HG03442 (cell line): ENCODE data around the gene TTLL6.

Source experiments
- ATAC-seq: cut with Tn5 transposase; IDR thresholded peaks from one replicate; pipeline ENCODE4 v1.9.1; 2021; ENCODE audit warnings: mild to moderate bottlenecking, moderate library complexity; ENCODE audit not compliant: unreplicated experiment

The TTLL6 gene

DNA sequence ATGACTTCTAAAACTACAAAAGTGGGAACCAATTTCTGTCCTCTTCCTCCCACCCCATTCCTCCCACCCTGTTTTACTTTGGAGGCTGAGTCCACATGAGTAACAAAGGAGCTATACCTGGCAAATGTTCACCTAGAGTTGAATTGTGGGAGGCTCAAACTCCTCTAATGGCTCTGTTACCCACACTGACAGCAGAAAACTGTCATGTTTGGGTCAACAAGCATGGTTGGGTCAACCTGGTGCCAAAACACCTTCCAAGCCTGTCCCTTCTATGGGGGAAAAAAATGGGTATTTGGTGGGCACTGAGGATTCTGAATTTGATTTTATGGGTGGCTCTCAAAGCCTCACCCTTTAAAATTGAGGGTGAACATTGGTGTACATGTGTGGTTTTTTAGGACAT, 76.5 kb downstream of the TTLL6 start:
- ATAC-seq = no peak

DNA sequence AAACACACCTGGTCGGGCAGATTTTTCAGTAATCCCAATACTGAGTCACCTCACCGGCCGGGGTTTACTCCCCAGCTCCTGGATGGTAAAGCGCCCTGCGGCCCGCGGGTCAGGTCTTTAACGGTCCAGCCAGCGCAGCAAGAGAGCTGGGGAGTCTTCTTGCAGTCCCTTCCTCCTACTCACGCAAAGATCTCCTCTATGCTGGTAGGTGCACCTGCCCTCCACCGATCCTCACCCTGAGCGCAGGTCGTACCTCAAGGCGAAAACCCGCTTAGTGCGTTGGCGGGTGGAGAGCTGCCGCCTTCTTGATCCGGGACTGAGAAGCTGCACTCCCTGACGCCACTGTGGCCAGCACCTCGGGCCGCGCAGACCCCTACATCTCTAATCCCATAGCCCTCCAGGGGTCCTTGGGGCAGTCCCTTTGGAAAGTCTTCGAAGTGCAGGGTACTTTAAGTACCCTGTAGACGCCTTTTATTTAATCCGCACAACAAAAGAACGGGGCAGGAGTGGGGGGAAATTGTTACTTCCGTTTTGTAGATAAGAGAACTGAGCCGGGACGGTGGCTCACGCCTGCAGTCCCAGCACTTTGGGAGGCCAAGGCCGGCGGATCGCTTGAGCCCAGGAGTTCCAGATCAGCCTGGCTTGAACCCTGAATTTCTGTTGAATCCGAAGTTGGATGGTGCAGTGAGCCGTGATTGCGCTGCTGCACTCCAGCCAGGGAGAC, 78.1 kb downstream of the TTLL6 start:
- ATAC-seq = no peak

DNA sequence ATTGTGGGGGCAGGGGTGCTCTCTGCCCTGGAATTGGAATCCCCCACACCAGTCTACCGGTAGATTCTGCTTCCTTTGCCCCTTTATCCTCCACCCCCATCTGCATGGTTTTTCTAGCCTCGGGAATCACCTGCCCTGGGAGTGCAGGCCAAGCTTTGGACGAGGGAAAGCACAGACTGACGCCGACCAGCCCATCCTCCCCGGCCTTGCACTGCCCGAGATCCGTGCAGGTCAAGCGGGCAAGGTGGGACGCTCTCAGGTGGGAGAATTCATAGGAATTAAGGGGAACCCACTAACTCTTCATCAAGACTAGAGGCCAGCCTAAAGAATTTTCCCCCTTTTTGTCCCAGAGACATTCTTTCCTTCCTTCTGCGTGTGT, 78.6 kb downstream of the TTLL6 start:
- ATAC-seq = no peak

DNA sequence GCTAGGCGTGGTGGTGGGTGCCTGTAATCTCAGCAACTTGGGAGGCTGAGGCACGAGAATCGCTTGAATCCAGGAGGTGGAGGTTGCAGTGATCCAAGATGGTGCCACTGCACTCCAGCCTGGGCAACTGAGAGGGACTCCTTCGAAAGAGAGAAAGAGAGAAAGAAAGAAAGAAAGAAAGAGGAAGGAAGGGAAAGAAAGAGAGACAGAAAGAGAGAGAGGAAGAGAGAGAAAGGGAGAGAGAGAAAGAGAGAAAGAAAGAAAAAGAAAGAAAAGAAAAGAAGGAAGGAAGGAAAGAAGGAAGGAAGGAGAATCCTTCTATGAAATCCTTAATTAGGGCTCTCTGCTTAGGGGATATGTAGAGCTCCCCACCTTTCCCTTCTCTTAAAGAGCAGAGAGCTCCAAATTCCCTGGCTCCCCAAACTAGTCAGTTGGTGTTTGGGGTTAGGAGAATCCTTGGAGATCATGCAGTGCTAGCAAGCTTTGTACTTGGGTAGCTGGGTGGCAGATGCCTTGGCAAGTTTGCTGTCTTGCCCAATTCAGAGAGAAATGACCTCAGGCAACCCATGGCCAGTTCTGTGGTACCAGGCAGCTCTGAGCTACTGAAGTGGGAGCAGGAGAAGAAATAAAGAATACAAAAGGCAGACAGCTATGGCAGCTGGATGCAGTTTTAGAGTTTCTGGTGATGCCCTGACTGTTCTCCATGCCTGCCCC, 79.5 kb downstream of the TTLL6 start:
- no peak for ATAC-seq

DNA sequence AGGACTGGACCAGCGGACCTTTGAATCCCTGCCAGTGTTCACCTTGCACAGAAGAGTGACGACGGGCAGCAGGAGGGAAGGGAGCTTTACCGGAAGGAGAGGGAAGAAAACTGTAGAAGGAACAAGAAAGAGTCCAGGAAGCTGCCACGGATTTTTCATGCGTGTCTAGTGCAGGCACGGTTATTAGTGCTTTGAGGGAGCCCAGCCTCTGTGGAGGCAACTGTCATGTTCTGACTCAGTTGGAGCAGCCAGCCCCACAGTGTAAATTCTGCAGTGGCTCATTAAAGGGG, 82.0 kb downstream of the TTLL6 start:
- no peak for ATAC-seq

DNA sequence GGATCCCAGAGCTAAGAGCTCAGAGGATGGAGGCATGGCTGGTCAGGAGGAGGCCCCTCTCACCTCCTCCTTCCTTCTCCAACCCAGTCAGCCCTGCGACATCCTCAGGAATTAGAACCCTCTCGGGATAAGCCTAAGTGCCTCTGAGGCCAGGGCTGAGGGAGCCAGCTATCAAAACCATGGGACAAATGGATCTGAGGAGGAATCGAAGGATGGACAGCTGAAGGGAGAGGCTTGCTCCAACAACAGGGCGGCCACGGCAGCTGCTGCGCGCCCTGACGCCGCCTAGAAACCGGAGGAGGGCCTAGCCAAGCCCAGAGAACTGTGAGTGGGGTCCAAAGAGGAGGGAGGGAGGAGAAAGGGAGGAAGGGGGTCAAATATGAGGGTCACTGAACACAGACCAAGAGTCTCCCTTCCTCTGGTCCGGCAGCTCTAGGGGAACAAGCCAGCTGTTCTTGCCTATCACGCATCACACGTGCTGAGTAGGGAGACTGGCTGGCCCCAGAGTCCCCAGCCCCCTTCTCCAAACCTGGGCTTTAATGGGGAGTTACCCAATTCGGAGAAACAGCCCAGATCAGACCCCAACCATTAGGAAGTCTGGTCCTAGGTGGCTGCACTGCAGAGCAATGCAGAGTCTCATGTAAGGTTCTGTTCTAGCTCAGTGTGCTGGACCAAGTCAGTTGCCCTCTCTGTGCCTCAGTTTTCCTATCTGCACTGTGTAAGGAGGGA, 82.5 kb downstream of the TTLL6 start:
- ATAC-seq = no peak

DNA sequence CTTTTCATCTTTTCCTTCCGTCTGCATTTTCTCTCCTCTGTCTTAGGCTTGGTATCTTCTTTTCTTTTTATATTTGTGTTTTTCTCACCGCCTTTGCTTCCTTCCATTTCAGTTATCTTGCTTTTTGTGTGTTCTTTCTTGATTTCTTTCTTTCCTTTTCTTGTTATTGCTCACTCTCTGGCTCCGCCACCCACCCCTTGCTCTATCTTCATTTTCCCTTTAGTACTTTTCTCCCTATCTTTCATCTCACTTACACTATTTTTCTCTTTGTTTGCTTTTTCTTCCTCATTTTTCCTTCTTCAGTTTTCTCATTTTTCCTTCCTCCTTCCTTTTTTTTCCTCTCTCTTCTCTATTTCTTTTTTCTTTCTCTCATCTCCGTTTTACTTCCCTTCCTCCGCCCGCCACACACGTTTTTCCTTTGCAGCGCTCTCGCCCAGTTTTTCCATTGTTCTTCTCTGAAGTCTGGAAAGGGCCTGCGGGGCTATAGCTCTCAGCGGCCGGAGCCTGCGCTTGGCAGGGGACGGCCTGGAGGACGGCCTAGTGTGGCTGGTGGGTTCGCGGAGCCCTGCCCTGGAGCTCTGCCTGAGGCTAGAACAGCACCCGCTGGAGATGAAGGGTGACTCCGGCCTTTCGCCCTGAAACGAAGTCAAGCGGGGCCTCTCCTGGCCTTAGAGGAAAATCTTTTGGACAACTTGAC, 83.2 kb downstream of the TTLL6 start:
- ATAC-seq = no peak

DNA sequence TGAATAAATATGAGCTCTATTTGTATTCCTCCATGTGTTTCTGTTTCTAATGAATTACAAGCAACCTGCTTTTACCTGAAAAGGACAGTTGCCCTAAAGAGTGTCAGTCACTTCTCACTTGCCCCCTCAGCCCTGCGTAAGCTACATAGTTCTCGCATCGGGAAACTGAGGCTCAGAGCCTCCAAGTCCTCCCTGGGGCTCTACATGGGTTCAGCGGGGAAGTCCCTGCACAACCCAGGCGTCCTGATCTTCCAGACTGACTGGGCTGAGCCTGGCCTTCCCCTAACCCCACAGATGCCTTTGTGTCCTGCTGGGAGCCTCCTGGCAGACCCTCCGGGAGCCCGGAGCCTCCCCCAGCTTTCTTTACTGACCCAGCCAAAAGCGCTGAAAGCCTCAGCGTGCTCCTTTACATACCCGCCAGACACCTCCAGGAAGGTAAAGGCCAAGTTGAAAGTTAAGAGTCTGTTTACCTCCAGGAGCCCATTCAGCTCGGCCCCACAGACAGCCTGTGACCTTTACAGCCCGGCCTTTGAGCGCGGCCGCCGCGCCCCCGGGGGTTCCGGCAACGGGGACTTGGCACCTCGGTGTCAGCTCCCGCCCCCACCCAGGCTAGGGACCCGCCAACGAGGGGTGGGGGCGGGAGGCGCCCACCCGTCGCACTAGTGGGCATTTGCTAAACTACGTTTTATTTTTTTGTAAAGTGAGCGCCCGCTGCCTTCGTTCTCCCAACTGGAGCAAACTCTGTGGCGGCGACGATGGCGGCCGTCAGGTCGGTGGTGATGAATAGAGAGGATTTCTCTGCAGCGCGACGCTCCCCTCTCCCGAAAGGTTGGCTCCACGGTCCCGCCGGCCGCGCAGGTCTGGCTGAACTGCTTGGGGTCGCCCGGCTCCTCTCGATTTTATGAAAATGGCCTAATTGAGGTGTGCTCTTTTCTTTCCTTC, 84.1 kb downstream of the TTLL6 start:
- no peak for ATAC-seq

DNA sequence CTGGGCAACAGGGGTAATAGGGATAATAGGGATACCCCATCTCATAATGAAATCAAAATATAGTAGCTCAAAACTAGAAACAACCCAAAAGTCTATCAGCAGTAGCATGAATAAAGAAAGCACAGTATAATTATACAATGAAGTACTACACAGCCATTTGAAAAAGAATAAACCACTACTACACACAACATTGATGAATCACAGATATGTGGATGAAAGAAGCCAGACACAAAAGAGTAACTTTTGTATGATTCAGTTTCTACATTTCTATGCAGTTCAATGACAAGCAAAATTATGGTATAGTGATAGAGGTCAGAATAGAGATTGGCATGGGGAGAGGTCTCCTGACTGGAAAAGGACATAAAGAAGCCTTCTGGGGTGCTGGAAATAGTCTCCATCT, 85.7 kb downstream of the TTLL6 start:
- ATAC-seq = no peak

DNA sequence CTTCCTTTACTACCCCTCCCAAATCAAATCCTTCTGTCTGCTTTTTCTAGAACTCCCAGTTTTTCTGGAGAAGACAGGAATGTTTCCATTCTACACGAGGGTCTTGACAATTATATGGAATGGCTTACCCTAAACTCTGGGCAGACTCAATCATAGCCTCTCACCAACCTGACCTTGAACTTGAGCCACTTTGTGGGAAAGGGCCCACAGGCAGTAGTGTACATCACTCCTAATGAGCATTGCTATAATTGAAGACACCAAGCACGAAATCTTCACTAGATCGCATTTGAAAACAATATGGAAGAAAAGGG, 86.8 kb downstream of the TTLL6 start:
- no peak for ATAC-seq

DNA sequence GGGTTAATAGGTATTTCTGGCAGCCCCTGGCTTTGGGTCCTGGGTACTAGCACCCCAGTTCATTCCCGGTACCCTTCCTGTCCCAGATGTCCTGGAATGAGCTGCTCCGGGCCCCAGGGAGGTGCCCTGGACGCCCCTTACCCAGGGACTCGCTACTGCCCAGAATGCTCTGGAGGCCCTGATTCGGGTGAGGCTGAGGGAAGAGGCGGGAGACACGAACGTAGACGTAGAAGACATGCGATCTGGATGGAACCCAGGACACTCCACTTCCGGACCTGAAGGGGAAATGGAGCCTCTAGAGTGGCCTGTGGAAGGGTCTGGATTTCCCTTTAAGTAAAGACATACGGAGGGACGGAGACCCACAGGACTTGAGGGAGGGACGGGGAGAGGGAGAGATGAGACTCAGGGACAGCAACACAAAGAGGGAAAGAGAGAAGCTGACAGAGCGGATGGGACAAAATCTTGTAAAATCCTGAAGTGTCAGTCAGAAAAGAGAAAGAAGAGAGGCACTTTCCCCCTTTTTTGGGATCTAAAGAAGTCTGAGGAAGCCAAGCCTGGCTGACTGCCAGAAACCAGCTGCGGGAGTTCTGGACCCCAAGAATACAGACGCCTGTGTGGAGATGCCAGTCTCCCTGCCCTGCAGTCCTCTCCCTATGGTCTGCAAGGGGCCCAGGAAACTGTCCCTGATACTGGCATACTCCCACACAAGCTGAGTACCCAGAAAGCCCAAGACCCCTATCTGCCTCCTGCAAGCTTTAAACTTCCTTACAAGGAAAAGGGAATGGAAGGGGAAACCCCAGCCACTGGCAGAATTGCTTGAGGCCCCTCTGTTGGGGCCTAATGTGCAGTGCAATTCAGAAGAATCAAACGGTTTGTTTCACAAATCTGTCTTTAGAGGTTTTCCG, 87.4 kb downstream of the TTLL6 start:
- ATAC-seq = no peak

DNA sequence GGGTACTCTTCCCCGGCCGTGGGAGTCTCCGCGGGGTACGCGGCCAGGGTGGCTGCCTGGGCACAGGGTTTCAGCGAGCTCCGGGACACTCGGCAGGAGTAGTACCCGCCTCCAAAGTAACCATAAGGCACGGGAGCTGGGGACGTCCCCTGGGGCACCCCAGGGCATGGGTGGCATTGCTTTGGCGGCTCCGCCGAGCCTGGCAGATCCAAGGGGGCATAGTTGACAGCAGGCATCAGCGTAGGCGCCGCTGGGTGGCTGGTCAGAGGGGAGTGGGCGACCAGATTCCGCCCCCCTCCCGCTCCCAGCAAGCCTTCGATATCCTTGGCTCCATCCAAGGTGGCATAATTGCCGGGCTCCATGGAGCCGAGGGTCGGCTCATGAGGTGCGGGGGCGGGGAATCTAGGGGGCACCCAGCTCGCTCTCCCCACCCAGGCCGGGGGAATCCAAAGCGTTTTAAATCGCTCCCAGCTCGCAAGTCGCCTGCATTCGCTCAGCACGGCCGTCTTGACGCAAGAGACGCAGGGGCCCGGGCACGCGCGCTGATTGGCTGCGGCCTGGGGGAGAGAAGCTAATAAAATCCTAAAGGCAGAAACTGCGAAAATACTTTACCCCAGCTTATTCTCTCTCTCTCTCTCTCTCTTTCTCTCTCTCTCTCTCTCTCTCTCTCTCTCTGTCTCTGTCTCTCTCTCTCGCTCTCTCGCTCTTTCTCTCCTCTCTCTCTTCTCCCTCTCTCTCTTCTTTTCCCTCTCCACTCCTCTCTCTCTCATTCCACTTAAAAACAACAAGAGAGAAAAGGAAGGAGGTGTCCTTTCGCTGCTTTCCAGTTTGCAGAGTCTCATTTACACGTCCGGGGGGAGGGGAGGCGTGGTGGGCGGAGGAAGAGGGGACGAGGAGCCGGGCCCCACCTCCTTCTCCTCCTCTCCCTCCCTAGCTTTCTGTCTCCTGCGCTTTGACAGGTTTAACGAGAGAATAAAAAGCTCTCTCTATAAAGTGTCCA, 88.5 kb downstream of the TTLL6 start, which contains the start of gene HOXB13:
HOXB13 (minus strand) TSS at position 519 of the 1,000 bp plus-strand sequence; CDS start at position 362, 157 bp downstream.
- no peak for ATAC-seq

DNA sequence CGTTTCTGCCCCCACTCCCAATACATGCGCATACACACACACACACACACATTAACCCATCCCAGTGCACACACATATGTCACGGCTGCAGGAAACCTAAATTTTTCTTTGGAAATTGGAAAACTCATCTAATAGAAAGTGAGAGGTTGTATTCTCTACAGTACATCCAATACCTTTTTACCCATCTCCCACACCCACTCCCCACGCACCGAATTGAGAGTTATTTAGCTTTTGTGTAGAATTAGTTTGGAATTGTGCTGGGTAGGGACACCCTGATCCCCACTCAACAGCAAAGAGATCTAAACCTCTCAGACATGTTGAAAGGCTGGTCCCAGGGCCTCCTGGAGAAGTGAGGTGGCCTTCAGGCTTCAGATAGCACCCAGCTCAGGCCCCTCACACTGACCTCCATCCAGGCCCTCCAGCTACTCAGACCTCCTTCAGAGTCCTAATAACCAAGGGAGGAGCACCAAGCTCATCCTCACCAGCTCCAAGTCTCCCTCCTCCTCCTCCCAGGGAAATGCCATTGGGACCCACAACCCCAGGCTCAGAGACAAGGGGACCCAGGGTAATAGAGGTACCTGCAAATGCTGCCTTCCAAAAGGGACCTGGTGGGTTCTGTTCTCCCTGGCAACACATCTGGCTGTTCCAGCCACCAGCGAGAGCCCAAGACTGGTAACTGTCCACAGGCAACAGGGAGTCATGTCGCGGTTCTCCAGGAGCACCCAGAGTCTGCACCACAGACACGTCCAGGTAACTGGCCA, 89.4 kb downstream of the TTLL6 start:
- no peak for ATAC-seq

DNA sequence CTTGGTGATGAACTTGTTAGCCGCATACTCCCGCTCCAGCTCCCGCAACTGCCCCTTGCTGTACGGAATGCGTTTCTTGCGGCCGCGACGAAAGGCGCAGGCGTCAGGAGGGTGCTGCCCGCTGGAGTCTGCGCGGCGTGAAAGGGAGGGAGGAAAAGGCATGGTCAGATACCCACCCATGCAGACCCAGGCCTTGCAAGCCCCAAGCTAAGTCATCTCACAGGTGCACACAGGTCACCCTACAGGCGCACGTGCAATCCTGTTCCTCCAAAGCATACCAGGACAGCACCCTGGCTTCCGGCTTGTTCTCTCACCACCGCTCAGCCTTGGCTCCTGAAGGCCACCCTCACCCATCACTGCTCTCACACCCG, 90.1 kb downstream of the TTLL6 start:
- ATAC-seq = no peak

DNA sequence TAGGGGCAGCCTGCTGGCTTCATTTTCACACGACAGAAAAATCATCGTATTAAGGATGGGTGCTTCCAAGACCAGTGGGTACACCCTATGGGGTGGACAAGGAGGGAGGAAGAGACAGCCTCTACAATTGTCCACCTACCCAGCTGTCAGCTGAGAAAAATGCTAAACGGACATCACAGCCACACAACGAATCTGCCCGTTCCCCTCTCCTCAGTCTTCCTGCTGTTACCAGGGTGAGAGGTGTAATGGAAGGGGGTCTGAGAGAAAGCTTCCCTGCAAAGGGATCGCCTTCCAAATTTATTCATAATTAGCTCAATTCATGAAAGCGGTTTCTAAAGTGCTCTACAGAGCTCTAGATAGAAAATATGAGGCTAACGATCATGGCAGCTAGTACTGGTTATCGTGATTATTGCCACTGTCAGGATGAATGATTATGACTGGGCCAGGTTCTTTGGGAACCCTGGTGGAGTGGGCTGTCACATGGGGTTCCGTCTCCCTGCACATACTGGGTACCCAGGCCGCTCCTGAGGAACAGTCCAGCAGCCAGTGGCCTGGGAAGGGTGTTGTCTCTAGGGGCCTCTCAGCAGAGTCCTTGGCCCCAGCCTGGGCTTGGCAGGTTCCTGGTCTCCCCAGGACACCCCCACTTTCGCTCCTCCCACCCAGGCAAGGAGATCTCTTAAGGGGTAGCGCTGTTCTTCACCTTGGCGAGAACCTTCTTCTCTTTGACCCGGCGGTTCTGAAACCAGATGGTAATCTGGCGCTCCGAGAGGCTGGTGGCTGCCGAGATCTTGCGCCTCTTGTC, 90.7 kb downstream of the TTLL6 start:
- ATAC-seq = no peak

DNA sequence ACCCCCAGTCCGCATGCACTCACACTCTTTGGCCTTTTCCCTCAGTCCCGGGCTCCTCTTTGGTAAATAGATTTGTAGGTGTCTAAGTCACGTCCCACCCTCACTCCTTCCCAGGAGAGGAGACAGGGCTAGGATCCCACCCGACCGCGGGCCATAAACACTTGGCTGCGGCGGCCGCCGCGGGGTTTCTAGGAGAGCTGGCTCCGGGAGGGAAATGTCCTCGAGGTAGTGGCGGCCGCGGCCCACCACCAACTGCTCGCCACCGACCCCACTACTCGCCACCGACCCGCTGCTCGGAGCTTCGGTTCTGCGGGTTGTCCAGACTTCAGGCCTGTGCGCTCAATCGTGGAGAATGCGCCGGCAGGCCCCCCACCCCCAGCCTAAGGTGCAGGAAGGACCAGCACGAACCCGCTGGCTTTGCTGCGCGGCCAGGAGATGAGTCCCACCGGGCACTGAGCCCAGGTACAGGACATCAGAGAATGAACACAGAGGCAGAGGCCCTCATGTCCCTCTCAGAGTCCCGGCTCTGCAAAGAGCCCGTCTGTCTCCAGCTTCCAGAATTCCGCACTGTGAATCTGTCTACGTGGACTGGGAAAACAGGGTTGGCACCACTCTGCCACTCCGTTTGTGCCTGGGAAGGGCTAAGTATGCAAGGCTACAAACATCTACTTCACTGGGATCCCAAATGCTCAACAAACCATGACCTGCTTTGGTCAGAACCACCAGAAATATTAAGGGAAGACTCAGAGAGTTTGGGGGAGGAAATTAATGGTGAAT, 91.6 kb downstream of the TTLL6 start:
- no peak for ATAC-seq
